Non-pigmented ciliary epithelial cell (primary cell): ENCODE data around the gene SPTLC3.

Experiments used
- DNase-seq: peaks from one replicate; pipeline ENCODE4 v3.0.0-alpha.2; 2010; ENCODE audit warnings: low read depth

SPTLC3 gene

DNA sequence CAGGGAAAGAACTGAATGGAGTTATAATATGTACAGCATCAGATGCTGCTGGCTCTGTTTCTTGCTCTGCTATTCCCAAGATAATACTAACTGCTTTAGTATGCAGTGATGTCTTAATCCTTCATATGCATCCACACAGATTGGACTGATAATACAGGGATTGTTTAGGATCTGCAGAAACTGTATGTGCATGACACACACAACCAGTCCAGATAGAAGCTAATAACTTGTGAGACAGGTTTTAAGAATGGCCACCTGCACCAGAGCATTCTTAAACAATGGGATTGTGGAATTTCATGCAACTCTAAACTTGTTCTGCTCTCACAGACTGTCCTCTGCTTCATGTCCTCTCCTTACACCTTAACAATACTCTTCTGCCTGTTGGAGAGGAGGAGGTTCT, 90.9 kb downstream of the SPTLC3 start:
- no peak for DNase-seq

- no peak for DNase-seq
These were observed 92.5 kb downstream of the SPTLC3 start for GRCh38 chr20:13101276-13101675.

- DNase-seq = no peak
These were observed 92.9 kb downstream of the SPTLC3 start for GRCh38 chr20:13101706-13102105.

DNA sequence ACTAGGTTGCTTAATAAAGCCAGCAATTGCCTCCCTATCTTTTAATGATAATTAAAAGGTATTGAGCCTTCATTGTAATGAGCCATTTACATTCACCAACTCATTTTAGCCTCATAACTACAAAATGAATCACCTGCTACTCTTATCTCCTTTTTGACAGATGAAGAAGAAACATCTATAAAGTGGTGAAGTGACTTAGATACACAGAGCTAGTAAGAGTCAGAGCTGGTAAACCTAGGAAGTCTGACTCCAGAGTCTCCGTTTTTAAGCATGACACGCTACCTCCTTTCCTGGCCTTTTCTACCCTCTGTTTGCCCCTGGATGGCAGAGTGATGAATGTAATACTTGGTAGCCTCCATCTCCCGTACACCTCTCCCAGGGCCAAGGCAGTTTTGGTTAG, 93.5 kb downstream of the SPTLC3 start:
- no peak for DNase-seq

DNA sequence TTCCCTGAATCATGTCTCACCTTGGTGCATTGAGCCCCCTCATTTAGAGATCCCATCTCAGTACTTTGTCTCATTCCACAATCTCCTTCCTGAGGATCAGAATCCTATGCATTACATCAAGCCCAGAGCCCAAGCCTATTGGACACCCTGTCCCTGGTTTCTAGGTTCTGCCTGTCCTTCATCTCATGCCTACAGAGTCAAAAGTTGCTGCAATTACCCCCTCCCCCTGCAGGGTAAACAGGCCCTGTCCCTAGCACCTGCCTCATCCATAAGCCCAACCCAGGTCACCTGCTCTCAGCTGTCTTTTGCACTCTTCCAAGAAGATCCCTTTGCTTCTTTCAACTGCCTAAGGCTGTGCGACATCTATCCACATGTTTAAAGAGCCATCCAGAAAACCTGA, 93.9 kb downstream of the SPTLC3 start:
- DNase-seq = no peak

- DNase-seq = no peak
These were observed 96.3 kb downstream of the SPTLC3 start for GRCh38 chr20:13105039-13105438.

GRCh38 chr20:13105864-13106457, 97.2 kb downstream of the SPTLC3 start:
- DNase-seq = peak; percentile 14

DNA sequence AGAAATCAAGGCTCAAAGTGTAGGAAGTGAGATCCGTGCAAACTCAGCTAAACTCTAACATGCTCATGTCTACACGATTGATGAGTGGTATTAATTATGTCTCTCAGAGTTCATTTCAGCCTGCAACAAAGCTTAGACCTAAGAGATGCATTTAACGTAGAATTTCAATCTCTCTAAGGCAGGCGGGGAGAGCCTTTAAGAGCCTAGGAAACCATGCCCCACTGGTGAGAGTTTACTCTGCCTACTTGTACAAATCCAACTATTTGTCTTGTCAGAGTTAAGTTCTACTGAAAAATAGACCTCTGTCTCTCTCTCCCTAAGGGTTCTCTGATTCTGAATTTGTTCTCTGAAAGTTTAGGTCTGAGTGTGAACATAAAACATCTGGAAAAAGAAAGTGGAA, 100.9 kb downstream of the SPTLC3 start:
- no peak for DNase-seq

DNA sequence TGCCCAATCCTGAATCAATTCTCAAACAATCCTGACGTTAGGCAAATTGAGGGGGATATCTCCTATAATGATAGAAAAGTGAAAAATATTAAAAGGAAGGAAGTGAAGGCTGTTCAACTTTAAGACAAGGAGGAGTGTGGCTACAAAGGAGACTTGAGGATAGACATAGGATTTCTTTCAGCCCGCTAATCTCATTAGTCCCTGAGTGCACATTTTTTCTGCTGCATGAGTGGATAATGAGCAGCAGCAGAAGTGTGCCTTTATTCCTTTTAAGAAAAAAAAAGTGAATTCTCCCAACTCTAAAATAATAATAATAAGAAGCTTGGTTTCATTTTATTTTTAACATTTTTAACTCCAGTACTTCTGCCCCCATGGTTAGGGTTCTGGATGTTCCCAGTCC, 102.0 kb downstream of the SPTLC3 start:
- no peak for DNase-seq

DNA sequence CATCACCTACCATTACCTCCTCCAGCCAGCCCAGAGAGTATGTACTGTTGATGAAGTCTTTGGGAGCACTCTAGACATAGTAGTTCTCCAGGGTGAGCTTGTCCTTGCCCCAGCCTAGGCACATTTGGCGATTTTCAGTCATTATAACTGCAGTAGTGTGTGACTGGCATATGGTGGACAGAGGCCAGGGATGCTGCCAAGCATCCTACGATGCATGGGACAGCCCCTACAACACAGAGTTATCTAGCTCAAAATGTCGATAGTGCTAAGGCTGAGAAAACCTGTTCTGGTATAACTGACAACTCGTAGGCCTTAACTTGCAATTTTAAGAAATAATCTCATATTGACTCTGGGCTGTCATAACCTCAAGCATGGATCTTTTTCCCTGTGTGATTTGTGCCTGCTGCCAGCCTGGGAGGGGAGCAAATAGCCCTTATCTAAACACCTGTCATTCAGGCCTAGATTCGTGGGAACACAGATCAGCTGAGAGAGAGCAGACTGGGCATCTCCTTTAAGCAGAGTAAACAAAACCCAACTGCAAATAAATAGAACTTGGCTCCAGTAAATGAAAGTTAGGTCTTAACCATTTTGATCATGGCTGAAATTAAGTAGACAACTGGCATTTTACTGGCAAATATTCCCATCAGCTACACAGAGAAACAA, 102.6 kb downstream of the SPTLC3 start:
- no peak for DNase-seq

DNA sequence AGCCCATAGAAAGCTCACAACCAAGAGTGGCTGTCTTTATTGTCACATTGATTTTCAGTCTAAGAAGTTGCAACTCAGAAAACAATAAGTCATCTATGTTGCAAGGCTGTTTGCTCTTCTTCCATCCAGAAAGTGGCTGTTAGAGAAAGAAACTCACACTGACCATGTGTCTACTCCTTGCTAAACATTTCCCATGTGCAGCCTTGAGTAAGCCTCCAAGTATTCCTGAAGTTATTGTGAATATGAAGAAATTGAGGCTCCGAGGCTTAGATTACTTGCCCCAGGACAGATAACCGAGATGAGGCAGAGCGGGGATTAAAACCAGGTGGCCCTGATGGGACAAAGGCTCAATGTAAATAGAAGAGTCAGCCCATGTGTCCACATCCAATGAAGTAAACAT, 105.0 kb downstream of the SPTLC3 start:
- no peak for DNase-seq

DNA sequence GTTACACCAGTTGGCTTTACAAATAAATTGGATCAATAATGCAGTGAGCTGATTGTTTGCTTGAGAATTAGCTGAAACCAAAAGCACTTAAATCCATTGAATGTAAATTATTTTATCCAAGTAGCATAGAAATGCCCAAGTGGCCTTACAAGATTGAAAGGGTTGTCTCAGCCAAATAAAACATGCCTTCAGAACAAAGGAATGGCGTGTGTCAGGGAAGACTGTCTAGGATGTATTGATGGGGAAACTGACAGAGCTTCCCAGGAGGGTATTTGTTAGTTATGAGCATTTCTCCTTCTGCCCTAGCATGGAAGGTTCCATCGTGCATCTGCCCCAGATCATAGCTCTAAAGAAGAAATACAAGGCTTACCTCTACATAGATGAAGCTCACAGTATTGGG, 108.4 kb downstream of the SPTLC3 start:
- DNase-seq = no peak

GRCh38 chr20:13118676-13119075, 109.9 kb downstream of the SPTLC3 start:
- no peak for DNase-seq

DNA sequence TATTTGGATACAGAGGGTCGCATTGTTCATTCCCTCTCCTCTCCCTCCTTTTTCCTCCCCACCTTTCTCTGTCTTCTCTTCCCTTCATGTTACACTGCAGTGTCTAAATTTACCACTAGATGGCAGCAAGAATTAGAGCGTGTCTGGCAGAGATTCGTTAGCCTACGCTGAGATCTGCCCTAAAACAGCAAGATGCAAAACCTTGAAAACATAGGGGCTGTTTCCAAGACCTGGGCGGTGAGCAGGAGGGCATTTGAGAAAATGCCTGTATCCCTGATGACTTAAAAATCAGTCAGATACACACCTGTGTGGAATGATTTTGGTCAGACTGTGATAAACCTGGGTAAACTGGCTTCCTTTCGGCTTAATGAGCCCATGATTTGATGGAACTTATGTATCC, 110.8 kb downstream of the SPTLC3 start:
- DNase-seq = peak; percentile 28

DNA sequence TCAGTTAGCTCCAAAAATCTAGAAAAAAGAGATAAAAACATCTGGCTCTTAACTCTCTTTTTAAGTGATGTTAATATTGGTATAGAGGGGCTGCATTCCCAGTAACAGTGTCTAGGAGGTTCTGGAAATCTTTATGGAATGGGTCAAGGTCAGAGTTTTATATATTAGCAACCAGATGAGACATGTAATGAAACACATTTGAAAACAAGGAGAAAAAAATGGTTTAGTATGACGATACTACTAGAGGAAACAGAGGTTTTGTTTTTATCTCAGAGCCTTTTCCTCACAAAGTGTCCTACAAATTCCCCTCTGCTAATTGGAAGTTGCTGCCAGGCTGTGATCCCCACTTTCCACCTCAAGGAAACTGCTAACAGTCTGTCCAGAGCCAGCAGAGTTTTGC, 111.7 kb downstream of the SPTLC3 start:
- no peak for DNase-seq

- DNase-seq = no peak
These were observed 113.2 kb downstream of the SPTLC3 start for GRCh38 chr20:13121840-13122515.

- no peak for DNase-seq
These were observed 116.7 kb downstream of the SPTLC3 start for GRCh38 chr20:13125486-13125885.

GRCh38 chr20:13128173-13128572, 119.4 kb downstream of the SPTLC3 start:
- no peak for DNase-seq

DNA sequence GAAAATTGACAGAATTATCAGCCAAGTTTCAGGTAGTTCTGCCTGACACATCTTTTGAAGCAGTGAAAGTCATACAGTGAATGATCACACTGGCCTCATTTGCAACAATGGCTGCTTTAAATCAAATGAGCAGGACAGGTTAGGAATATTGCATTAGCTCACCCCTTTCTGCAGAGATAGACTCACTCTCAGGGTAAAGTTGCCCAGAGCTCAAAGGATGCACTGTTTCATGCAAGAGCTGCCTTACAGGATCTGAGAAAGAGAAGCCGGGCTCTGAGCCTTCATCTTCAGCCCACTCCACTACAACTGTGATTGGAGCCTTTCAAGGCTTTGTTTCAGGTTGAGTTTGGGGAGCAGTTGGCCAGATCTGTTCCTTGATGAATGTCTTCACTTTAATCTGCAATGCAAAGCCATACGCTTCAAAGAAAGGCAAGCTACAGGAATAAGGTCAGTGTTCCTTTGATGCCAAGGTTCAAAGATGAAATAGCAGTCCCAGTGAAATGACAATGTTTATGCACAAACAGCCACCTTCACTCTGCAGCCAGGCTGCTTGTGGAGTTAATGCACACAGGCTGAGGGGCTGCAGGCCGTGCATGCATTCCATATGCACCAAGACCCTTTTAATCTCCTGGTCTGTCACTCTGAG, 121.4 kb downstream of the SPTLC3 start:
- DNase-seq = no peak

GRCh38 chr20:13130707-13131103, 121.9 kb downstream of the SPTLC3 start:
- no peak for DNase-seq

GRCh38 chr20:13131688-13132087, 122.9 kb downstream of the SPTLC3 start:
- DNase-seq = no peak

DNA sequence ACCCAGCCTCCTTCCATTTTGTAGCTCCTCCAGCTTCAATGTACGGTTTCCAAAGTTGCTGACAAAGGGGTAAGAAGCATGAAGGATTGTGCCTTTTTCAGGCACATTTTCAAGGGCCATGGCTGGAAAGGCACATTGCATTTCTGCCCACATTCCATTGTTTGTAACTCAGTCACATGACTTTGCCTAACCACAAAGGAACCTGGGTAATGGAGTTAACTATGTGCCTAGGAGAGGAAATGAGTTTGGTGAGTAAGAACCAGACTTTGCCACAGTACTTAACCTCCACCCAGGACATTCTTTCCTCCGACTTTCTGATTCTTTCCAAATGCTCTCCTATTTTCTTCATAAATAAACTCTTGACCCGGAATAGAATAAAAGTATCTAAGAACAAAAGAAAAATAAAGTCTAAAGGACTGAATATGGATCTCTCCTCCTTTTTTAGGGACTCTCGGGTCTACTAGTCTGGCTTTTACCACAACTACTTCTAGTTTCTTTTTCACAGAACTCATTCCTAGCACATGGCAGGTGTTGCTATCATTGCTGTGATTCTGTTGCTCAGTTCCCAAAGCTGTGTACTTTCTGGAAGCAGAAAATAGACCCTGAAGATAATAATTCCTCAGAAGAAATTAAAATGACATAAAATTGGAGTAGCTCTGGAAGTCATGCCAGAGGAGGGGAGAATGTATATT, 130.8 kb downstream of the SPTLC3 start:
- no peak for DNase-seq

- no peak for DNase-seq
These were observed 131.4 kb downstream of the SPTLC3 start for GRCh38 chr20:13140201-13140600.
